ENCODE data around the gene E2F6. TPM values are rescaled to one million over a fixed set of nuclear protein-coding genes. Genes with fewer than 3 reads are reported as not detected.

E2F6 gene
- total and polyA plus RNA-seq, 2 experiments from 2014 or later = 22.6 to 27.2 TPM

DNA sequence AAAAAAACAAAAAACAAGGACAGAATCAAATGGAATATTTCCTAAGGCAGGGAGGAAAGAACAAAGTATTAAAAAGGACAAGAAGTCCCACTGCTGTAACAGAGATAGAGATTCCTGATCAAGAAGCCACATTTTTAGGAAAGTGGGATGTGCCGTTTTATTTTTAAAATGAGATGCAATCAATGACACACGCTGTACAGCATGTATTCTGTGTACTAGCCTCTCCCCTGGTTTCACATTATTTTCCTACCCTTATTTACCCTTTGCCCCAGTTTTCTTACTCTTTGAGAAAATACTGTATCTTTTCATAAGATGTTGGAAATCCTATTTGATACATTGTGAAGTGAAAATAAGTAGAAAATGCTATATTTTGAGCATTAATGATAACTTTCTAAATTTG is 45.8 kb downstream of the E2F6 start:
- no peaks in the 10 kb centered on the region for H3K27me3 ChIP-seq
- no peak for DNase-seq (ENCODE audit: low read depth in 1 of 2, low spot score in 1 of 2)
- no peaks in the 10 kb centered on the region for H3K36me3 ChIP-seq
- peak overlapping the region; percentile 71 for H3K27ac ChIP-seq
- TF ChIP-seq, protein P1, sequence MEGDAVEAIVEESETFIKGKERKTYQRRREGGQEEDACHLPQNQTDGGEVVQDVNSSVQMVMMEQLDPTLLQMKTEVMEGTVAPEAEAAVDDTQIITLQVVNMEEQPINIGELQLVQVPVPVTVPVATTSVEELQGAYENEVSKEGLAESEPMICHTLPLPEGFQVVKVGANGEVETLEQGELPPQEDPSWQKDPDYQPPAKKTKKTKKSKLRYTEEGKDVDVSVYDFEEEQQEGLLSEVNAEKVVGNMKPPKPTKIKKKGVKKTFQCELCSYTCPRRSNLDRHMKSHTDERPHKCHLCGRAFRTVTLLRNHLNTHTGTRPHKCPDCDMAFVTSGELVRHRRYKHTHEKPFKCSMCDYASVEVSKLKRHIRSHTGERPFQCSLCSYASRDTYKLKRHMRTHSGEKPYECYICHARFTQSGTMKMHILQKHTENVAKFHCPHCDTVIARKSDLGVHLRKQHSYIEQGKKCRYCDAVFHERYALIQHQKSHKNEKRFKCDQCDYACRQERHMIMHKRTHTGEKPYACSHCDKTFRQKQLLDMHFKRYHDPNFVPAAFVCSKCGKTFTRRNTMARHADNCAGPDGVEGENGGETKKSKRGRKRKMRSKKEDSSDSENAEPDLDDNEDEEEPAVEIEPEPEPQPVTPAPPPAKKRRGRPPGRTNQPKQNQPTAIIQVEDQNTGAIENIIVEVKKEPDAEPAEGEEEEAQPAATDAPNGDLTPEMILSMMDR (IDR thresholded peaks at IDR 0.05; ENCODE audit: low read depth, low read length) = no peak
- no peak overlapping the region for H3K4me3 ChIP-seq
- H3K4me1 ChIP-seq (ENCODE audit: low read depth) = no peaks in the 10 kb centered on the region
- H3K9me3 ChIP-seq (ENCODE audit: low read depth) = no peaks in the 10 kb centered on the region

DNA sequence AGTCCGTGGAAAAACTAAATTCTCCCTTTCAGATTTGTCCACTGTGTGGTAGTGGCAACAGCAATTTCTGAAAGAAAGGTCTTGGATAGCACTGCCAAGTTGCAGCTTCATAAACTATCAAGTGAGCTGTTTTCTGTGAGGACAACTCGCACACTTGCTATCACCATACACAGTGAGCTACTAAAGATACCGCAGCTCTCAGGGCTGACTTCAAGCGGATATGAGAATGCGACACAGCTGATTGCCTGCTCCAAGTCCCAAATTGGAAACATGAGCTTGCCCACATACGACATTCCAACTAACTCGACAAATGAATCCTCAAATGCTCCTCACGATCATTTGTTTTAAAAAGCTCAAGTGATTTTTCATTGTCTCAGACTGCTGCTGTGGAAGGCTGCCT is 46.2 kb downstream of the E2F6 start:
- H3K4me3 ChIP-seq = no peak overlapping the region
- TF ChIP-seq, protein P1 (IDR thresholded peaks at IDR 0.05; ENCODE audit: low read depth, low read length) = no peak
- peak; percentile 27 to 32 for DNase-seq (ENCODE audit: low read depth in 1 of 2, low spot score in 1 of 2)
- H3K4me1 ChIP-seq (ENCODE audit: low read depth) = no peaks in the 10 kb centered on the region
- H3K27ac ChIP-seq = peak overlapping the region; percentile 71
- H3K27me3 ChIP-seq = no peaks in the 10 kb centered on the region
- no peaks in the 10 kb centered on the region for H3K9me3 ChIP-seq (ENCODE audit: low read depth)
- H3K36me3 ChIP-seq = no peaks in the 10 kb centered on the region

DNA sequence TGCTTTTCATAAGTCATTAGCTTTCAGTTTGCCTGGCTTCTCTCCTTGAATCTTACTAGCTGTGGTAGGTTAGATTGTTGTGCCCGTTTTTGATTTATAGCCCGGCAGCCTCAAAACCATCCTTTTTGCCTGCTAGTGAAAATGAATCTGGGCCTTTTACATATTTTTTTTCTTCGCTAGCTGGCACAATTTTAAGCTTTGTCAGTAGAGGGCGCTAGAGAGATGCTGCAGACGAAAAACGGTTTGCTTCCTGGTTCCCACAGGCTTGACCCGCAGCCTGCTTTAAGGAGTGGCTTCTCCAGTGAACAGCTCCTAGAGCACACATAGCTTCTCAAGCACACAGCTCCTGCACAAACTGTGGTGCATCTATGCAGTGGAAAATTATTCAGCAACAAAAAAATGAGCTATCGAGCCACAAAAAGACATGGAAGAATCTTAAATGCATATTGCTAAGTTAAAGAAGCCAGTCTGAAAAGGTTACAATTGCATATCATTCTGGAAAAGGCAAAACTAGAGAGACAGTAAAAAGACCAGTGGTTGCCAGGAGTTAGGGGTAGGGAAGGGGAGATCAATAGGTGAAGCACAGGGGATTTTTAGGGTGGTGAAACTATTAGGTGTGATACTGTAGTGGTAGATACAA is 47.9 kb downstream of the E2F6 start:
- no peaks in the 10 kb centered on the region for H3K36me3 ChIP-seq
- no peak overlapping the region for H3K27ac ChIP-seq
- no peak overlapping the region for H3K4me3 ChIP-seq
- no peaks in the 10 kb centered on the region for H3K4me1 ChIP-seq (ENCODE audit: low read depth)
- no peaks in the 10 kb centered on the region for H3K27me3 ChIP-seq
- TF ChIP-seq, protein P1 (IDR thresholded peaks at IDR 0.05; ENCODE audit: low read depth, low read length) = no peak
- H3K9me3 ChIP-seq (ENCODE audit: low read depth) = no peaks in the 10 kb centered on the region
- DNase-seq (ENCODE audit: low read depth in 1 of 2, low spot score in 1 of 2) = no peak

DNA sequence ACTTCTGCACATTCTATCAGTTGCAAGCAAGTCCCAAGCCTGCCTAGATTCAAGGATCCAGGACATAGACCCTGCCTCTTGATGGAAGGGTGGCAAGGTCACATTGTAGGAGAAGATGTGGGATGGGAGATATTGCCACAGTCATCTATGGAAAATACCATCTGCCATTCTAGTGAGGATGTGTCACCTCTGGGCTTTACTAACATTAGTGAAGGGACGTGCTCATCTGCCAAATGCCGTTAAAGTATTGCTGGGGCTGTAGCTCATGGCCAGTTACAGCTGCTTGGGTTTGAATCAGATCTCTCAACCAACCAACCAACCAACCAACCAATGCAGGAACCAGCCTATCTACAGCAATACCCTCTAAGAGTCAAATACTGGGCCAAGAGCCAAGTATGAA is 49.0 kb downstream of the E2F6 start:
- no peak overlapping the region for H3K4me3 ChIP-seq
- no peak overlapping the region for H3K27ac ChIP-seq
- TF ChIP-seq, protein P1 (IDR thresholded peaks at IDR 0.05; ENCODE audit: low read depth, low read length) = no peak
- peaks cover under 1% of the 10 kb centered on the region for H3K4me1 ChIP-seq (ENCODE audit: low read depth)
- H3K9me3 ChIP-seq (ENCODE audit: low read depth) = no peaks in the 10 kb centered on the region
- no peaks in the 10 kb centered on the region for H3K36me3 ChIP-seq
- no peaks in the 10 kb centered on the region for H3K27me3 ChIP-seq
- DNase-seq (ENCODE audit: low read depth in 1 of 2, low spot score in 1 of 2) = no peak

DNA sequence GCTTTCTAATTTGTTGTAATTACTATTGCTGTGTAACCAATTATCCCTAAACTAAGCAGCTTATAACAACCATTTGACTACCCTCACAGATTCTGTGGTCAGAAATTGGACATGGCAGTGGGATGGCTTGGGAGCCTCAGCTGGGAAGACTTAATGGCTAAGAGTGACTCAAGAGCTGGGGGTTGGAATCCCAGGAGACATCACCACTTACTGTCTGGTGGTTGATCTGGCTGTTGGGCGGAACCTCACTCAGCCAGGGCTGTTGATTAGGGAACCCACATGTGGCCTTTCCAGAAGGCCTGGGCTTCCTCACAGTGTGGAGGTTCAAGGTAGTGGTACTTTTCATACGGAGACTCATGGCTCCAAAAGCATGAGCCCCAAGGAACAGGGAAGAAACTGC is 49.8 kb downstream of the E2F6 start:
- Histone ChIP-seq H3K4me3 (no peak overlapping the region), H3K27me3 (no peaks in the 10 kb centered on the region), H3K4me1 (ENCODE audit: low read depth) (peaks cover 8% of the 10 kb centered on the region), H3K27ac (no peak overlapping the region), H3K9me3 (ENCODE audit: low read depth) (no peaks in the 10 kb centered on the region), H3K36me3 (no peaks in the 10 kb centered on the region)
- no peak for DNase-seq (ENCODE audit: low read depth in 1 of 2, low spot score in 1 of 2)
- TF ChIP-seq, protein P1 (IDR thresholded peaks at IDR 0.05; ENCODE audit: low read depth, low read length) = no peak
